HEK293 (cell line): Measurements from ENCODE around the gene EXD2.
A peak's percentile ranks its signal among the peaks of the same experiment; 100 is the strongest.

Experiments
- CTCF ChIA-PET: fragments of 350-600 bp; formaldehyde crosslinking; extraction: SDS; loops from one replicate; lab custom pipeline; 2021; ENCODE audit warnings: antibody characterized with exemption; lab: Yijun Ruan, JAX
- POLR2A ChIA-PET: fragments of 300-600 bp; formaldehyde crosslinking; extraction: SDS; loops from one replicate; lab custom pipeline; 2020; ENCODE audit warnings: antibody characterized with exemption, inconsistent platforms; lab: Yijun Ruan, JAX
- H3K27ac ChIP-seq: fragments of 200-500 bp; sonication (Bioruptor generic); 2 replicates; pipeline ENCODE4 v1.5.1; 2014; ENCODE audit warnings: low read depth, low read length, control low read depth, inconsistent platforms; ENCODE audit errors: extremely low read depth
- H3K36me3 ChIP-seq, 2 experiments: fragments of 200-500 bp in 1 of 2; sonication (Bioruptor generic) in 1 of 2; 1 replicate in 1 of 2; 2 replicates in 1 of 2; pipeline ENCODE4 v1.5.1; 2014 to 2017; ENCODE audit warnings: inconsistent platforms in 2 of 2, low read length in 2 of 2; ENCODE audit not compliant: control insufficient read depth in 2 of 2, insufficient read depth in 1 of 2
- H3K4me1 ChIP-seq: fragments of 200-500 bp; sonication (Bioruptor generic); 2 replicates; pipeline ENCODE4 v1.5.1; 2014; ENCODE audit warnings: mild to moderate bottlenecking, low read length, inconsistent platforms; ENCODE audit not compliant: control insufficient read depth, insufficient read depth
- H3K4me3 ChIP-seq: 2 replicates; pipeline ENCODE4 v1.5.1; 2011; ENCODE audit warnings: low read depth, mild to moderate bottlenecking, control low read depth, low read length, moderate library complexity
- H3K9me3 ChIP-seq: fragments of 200-500 bp; sonication (Bioruptor generic); 2 replicates; pipeline ENCODE4 v1.5.1; 2014; ENCODE audit warnings: low read depth, low read length, inconsistent platforms; ENCODE audit not compliant: control insufficient read depth, insufficient read depth
- GLIS2 ChIP-seq: fragments of 450-650 bp; formaldehyde crosslinking; IDR thresholded peaks from 2 replicates; pipeline ENCODE4 v1.5.1; 2016; ENCODE audit warnings: missing biosample characterization, missing genetic modification characterization
- REPIN1 ChIP-seq: fragments of 450-650 bp; formaldehyde crosslinking; IDR thresholded peaks from 2 replicates; pipeline ENCODE4 v1.5.1; 2017; ENCODE audit warnings: missing biosample characterization, missing genetic modification characterization, low read depth
- SCRT2 ChIP-seq: fragments of 450-650 bp; formaldehyde crosslinking; IDR thresholded peaks from 2 replicates; pipeline ENCODE4 v1.5.1; 2016; ENCODE audit warnings: missing biosample characterization, missing genetic modification characterization
- ZIC2 ChIP-seq: fragments of 450-650 bp; formaldehyde crosslinking; IDR thresholded peaks from 2 replicates; pipeline ENCODE4 v1.5.1; 2016; ENCODE audit warnings: missing biosample characterization, missing genetic modification characterization
- ZNF175 ChIP-seq: fragments of 450-650 bp; formaldehyde crosslinking; IDR thresholded peaks from 2 replicates; pipeline ENCODE4 v1.5.1; 2016; ENCODE audit warnings: missing biosample characterization, missing genetic modification characterization
- ZNF221 ChIP-seq: fragments of 450-650 bp; formaldehyde crosslinking; IDR thresholded peaks from 2 replicates; pipeline ENCODE4 v1.5.1; 2017; ENCODE audit warnings: missing biosample characterization, missing genetic modification characterization, borderline replicate concordance
- ZNF423 ChIP-seq: fragments of 450-650 bp; formaldehyde crosslinking; IDR thresholded peaks from 2 replicates; pipeline ENCODE4 v1.5.1; 2016; ENCODE audit warnings: missing biosample characterization, missing genetic modification characterization
- ZNF514 ChIP-seq: fragments of 450-650 bp; formaldehyde crosslinking; IDR thresholded peaks from 2 replicates; pipeline ENCODE4 v1.5.1; 2016; ENCODE audit warnings: missing biosample characterization, missing genetic modification characterization
- ZNF558 ChIP-seq: fragments of 450-650 bp; formaldehyde crosslinking; IDR thresholded peaks from 2 replicates; pipeline ENCODE4 v1.5.1; 2016; ENCODE audit warnings: missing biosample characterization, missing genetic modification characterization
- ZNF660 ChIP-seq: fragments of 450-650 bp; IDR thresholded peaks from 2 replicates; pipeline ENCODE4 v1.5.1; 2018; ENCODE audit warnings: missing biosample characterization, mild to moderate bottlenecking, missing genetic modification characterization
- ZNF785 ChIP-seq: fragments of 450-650 bp; formaldehyde crosslinking; IDR thresholded peaks from 2 replicates; pipeline ENCODE4 v1.5.1; 2016; ENCODE audit warnings: missing biosample characterization, missing genetic modification characterization
- ZXDB ChIP-seq: fragments of 450-650 bp; formaldehyde crosslinking; IDR thresholded peaks from 2 replicates; pipeline ENCODE4 v1.5.1; 2016; ENCODE audit warnings: missing biosample characterization, missing genetic modification characterization
- TF ChIP-seq, protein P1 (sequence below): fragments of 450-650 bp; formaldehyde crosslinking; IDR thresholded peaks from 2 replicates; pipeline ENCODE4 v1.5.1; 2016; ENCODE audit warnings: missing biosample characterization, missing genetic modification characterization
- TF ChIP-seq, protein P2 (sequence below): sonication (generic); formaldehyde crosslinking; IDR thresholded peaks from 2 replicates; pipeline ENCODE4 v1.8.1; 2022; ENCODE audit warnings: mild to moderate bottlenecking, moderate library complexity, missing genetic modification reagents
- TF ChIP-seq, protein P3 (sequence below): fragments of 450-650 bp; formaldehyde crosslinking; IDR thresholded peaks from 2 replicates; pipeline ENCODE4 v1.5.1; 2016; ENCODE audit warnings: missing biosample characterization, missing genetic modification characterization
- TF ChIP-seq, protein P4 (sequence below): fragments of 450-650 bp; formaldehyde crosslinking; IDR thresholded peaks from 2 replicates; pipeline ENCODE4 v1.5.1; 2016; ENCODE audit warnings: missing biosample characterization, missing genetic modification characterization, low read depth
- TF ChIP-seq, protein P5 (sequence below): fragments of 450-650 bp; formaldehyde crosslinking; IDR thresholded peaks from 2 replicates; pipeline ENCODE4 v1.5.1; 2016; ENCODE audit warnings: missing biosample characterization, missing genetic modification characterization
- TF ChIP-seq, protein P6 (sequence below): fragments of 450-650 bp; formaldehyde crosslinking; IDR thresholded peaks from 2 replicates; pipeline ENCODE4 v1.5.1; 2016; ENCODE audit warnings: missing biosample characterization, missing genetic modification characterization

The EXD2 gene

DNA sequence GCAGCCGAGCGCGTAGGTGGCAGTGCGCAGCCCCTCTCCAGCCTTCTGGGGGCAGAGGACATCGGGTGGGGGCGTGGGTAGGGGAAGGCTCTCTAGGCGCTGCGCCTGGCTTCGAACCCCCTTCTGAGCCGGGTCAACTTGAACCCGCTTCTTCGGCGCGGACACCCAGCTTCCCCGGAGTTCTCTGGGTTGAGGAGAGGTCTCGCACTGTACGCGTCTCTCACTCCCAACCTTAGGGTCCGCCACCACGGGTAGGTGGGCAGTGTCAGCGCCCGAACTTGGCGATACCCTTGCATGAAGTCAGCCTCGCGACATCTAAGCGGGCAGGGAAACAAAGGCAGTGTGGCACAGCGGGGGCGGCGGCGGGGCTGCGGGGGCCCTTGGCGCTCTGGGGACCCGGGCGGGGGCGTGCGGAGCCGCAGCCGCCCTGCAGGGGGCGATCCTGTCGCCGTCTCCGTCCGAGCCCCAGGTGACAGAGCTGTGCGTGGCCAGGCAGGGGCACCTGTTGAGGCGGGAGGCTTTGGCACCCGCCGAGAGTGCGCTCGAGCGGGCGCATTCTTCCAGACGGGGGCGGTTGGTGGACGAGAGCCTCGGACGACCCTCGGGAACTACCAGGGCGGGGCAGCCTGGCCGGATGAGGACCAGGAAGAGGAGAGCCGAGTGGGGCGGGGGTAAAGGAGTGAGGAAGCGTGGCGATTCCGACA lies 69.7 kb downstream of the EXD2 start (continued):
- TF ChIP-seq, protein P1, sequence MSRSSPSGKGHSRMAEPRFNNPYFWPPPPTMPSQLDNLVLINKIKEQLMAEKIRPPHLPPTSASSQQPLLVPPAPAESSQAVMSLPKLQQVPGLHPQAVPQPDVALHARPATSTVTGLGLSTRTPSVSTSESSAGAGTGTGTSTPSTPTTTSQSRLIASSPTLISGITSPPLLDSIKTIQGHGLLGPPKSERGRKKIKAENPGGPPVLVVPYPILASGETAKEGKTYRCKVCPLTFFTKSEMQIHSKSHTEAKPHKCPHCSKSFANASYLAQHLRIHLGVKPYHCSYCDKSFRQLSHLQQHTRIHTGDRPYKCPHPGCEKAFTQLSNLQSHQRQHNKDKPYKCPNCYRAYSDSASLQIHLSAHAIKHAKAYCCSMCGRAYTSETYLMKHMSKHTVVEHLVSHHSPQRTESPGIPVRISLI (tag by site-specific recombination): no peak
- TF ChIP-seq REPIN1 (tag by site-specific recombination): no peak
- TF ChIP-seq SCRT2: peak; percentile 99
- TF ChIP-seq, protein P2, sequence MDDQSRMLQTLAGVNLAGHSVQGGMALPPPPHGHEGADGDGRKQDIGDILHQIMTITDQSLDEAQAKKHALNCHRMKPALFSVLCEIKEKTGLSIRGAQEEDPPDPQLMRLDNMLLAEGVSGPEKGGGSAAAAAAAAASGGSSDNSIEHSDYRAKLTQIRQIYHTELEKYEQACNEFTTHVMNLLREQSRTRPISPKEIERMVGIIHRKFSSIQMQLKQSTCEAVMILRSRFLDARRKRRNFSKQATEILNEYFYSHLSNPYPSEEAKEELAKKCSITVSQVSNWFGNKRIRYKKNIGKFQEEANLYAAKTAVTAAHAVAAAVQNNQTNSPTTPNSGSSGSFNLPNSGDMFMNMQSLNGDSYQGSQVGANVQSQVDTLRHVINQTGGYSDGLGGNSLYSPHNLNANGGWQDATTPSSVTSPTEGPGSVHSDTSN (CRISPR knock-in tag): 0 out of 2 replicates have a peak, but pooled peaks have one; percentile 33
- peak; percentile 49; the same call in 1 of the 2 replicates for TF ChIP-seq GLIS2

DNA sequence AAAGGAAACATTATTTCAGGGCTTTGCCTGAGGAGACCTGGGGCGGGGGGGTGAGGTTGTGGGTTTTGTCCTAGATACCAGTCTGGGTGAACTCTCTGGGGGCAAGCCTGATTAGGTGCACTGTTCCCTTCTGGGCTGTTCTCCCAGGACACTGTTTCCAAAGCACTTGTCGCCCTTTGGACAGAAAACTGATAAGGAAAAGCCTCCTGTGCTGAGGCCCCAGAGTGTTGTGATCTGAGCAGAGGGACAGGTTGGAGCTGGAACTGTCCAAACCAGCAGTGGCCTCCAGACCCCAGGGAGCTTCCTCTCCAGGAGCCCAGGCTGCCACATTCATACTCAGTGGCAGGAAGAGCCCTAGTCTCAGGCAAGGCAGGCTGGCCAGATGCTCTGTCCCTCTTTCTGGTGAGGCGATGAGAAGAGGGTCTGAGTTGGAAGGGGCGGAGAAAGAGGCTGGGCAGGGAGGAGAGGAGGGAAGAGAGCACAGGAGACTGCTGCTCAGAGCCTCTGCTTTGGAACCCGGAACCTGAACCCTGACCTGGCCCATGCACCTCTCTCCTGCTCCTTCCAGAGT lies 70.5 kb downstream of the EXD2 start:
- Histone ChIP-seq H3K27ac (no peak overlapping the region), H3K4me1 (peaks cover 5% of the 10 kb centered on the region; the same call in 1 of the 2 replicates), H3K9me3 (no peaks in the 10 kb centered on the region), H3K4me3 (no peak overlapping the region), H3K36me3 (peaks cover 0 to 6% of the 10 kb centered on the region in 2 experiments; a peak in 1 of 3 replicates)
- ChIA-PET CTCF (interaction anchor here (0.6 to 3.3 kb wide), 9 partner anchors 19 to 85 kb away, joined by 3 to 8 read pairs (median 3); no protein-coding TSS in a partner anchor), POLR2A (interaction anchor here (0.6 kb wide), 1 partner anchor 135 kb away, joined by 4 read pairs; no protein-coding TSS in a partner anchor)
- TF ChIP-seq, protein P3, sequence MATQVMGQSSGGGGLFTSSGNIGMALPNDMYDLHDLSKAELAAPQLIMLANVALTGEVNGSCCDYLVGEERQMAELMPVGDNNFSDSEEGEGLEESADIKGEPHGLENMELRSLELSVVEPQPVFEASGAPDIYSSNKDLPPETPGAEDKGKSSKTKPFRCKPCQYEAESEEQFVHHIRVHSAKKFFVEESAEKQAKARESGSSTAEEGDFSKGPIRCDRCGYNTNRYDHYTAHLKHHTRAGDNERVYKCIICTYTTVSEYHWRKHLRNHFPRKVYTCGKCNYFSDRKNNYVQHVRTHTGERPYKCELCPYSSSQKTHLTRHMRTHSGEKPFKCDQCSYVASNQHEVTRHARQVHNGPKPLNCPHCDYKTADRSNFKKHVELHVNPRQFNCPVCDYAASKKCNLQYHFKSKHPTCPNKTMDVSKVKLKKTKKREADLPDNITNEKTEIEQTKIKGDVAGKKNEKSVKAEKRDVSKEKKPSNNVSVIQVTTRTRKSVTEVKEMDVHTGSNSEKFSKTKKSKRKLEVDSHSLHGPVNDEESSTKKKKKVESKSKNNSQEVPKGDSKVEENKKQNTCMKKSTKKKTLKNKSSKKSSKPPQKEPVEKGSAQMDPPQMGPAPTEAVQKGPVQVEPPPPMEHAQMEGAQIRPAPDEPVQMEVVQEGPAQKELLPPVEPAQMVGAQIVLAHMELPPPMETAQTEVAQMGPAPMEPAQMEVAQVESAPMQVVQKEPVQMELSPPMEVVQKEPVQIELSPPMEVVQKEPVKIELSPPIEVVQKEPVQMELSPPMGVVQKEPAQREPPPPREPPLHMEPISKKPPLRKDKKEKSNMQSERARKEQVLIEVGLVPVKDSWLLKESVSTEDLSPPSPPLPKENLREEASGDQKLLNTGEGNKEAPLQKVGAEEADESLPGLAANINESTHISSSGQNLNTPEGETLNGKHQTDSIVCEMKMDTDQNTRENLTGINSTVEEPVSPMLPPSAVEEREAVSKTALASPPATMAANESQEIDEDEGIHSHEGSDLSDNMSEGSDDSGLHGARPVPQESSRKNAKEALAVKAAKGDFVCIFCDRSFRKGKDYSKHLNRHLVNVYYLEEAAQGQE (tag by site-specific recombination): peak; percentile 75
- TF ChIP-seq, protein P4, sequence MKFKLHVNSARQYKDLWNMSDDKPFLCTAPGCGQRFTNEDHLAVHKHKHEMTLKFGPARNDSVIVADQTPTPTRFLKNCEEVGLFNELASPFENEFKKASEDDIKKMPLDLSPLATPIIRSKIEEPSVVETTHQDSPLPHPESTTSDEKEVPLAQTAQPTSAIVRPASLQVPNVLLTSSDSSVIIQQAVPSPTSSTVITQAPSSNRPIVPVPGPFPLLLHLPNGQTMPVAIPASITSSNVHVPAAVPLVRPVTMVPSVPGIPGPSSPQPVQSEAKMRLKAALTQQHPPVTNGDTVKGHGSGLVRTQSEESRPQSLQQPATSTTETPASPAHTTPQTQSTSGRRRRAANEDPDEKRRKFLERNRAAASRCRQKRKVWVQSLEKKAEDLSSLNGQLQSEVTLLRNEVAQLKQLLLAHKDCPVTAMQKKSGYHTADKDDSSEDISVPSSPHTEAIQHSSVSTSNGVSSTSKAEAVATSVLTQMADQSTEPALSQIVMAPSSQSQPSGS (tag by site-specific recombination): no peak
- TF ChIP-seq ZIC2 (tag by site-specific recombination) (peak; percentile 32; the same call in 1 of the 2 replicates), ZNF221 (tag by site-specific recombination) (no peak), ZNF423 (tag by site-specific recombination) (no peak)

DNA sequence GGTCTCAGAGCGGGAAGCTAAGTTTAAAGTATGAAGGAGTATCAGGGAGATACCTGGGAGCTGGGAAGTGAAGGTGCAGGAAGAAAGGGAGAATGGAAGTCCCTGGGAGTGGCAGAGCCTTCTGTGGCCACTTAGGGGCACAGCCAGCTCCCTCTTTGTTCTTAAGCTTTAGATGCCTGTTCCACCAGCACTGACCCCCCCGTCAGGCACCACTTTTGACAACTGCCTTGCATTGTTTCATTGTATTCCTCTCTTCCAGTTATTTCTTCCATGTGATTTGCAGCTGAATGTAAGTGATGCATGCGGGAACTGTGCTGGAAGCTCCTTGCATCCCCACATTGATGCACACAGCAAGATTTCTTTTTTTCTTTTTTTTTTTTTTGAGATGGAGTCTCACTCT lies 71.2 kb downstream of the EXD2 start:
- no peaks in the 10 kb centered on the region for H3K9me3 ChIP-seq
- TF ChIP-seq ZNF660 (tag by site-specific recombination) (no peak), ZNF514 (tag by site-specific recombination) (no peak), ZNF785 (tag by site-specific recombination) (no peak), ZNF175 (tag by site-specific recombination) (no peak), ZNF558 (tag by site-specific recombination) (no peak), ZXDB (tag by site-specific recombination) (no peak)
- TF ChIP-seq, protein P5, sequence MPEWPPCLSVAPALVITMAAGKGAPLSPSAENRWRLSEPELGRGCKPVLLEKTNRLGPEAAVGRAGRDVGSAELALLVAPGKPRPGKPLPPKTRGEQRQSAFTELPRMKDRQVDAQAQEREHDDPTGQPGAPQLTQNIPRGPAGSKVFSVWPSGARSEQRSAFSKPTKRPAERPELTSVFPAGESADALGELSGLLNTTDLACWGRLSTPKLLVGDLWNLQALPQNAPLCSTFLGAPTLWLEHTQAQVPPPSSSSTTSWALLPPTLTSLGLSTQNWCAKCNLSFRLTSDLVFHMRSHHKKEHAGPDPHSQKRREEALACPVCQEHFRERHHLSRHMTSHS: no peak
- TF ChIP-seq, protein P6, sequence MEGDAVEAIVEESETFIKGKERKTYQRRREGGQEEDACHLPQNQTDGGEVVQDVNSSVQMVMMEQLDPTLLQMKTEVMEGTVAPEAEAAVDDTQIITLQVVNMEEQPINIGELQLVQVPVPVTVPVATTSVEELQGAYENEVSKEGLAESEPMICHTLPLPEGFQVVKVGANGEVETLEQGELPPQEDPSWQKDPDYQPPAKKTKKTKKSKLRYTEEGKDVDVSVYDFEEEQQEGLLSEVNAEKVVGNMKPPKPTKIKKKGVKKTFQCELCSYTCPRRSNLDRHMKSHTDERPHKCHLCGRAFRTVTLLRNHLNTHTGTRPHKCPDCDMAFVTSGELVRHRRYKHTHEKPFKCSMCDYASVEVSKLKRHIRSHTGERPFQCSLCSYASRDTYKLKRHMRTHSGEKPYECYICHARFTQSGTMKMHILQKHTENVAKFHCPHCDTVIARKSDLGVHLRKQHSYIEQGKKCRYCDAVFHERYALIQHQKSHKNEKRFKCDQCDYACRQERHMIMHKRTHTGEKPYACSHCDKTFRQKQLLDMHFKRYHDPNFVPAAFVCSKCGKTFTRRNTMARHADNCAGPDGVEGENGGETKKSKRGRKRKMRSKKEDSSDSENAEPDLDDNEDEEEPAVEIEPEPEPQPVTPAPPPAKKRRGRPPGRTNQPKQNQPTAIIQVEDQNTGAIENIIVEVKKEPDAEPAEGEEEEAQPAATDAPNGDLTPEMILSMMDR (tag by site-specific recombination): no peak
- no peak overlapping the region for H3K27ac ChIP-seq
- no peak overlapping the region for H3K4me3 ChIP-seq
- peaks cover 5% of the 10 kb centered on the region; the same call in 1 of the 2 replicates for H3K4me1 ChIP-seq
- ChIA-PET CTCF (interaction anchor here (0.6 to 3.3 kb wide), 5 partner anchors 20 to 123 kb away, joined by 3 to 8 read pairs (median 3); no protein-coding TSS in a partner anchor), POLR2A (interaction anchor here (0.6 kb wide), 1 partner anchor 617 kb away, joined by 3 read pairs; no protein-coding TSS in a partner anchor)
- peaks cover 0 to 6% of the 10 kb centered on the region in 2 experiments; a peak in 1 of 3 replicates for H3K36me3 ChIP-seq
